Caco-2 (cell line): ENCODE data around the gene TXNRD1. TPM values are rescaled to one million over a fixed set of nuclear protein-coding genes. Genes with fewer than 3 reads are reported as not detected.

ENCODE experiments used
- BruUV-seq: library from RNA; stranded (reverse); fragments of 400-500 nt; replicated peaks from 2 replicates; lab custom pipeline; 2021; lab: Mats Ljungman, UMichigan
- CTCF ChIA-PET: fragments of 300-600 bp; sonication (Branson Sonifier 250); formaldehyde crosslinking; loops from one replicate; lab custom pipeline; 2022; ENCODE audit warnings: antibody characterized with exemption; lab: Charles Lee
- POLR2A ChIA-PET: fragments of 300-600 bp; sonication (Branson Sonifier 250); formaldehyde crosslinking; loops from one replicate; lab custom pipeline; 2022; ENCODE audit warnings: antibody characterized with exemption; lab: Charles Lee
- DNase-seq, 2 experiments: peaks; one replicate each; pipeline versions ENCODE4 v3.0.0 to v3.0.0-alpha.2; 2020 to 2022
- H3K27me3 ChIP-seq: replicated peaks from 2 replicates; pipeline ENCODE4 v1.6.0; 2011; ENCODE audit warnings: low read length; ENCODE audit not compliant: control insufficient read depth, insufficient read depth
- H3K36me3 ChIP-seq: 2 replicates; pipeline ENCODE4 v1.5.1; 2011; ENCODE audit warnings: low read length; ENCODE audit not compliant: control insufficient read depth, insufficient read depth
- H3K4me1 ChIP-seq: fragments of 250-450 bp; sonication (Bioruptor Pico); 2 replicates; pipeline ENCODE4 v1.5.1; 2020; ENCODE audit warnings: mild to moderate bottlenecking
- H3K4me3 ChIP-seq: 2 replicates; pipeline ENCODE4 v1.5.1; 2011; ENCODE audit warnings: low read depth, mild to moderate bottlenecking, control low read depth, low read length
- H3K9me3 ChIP-seq: fragments of 250-450 bp; sonication (Bioruptor Pico); 2 replicates; pipeline ENCODE4 v1.5.1; 2020; ENCODE audit warnings: mild to moderate bottlenecking, moderate library complexity
- H3K27ac Mint-ChIP-seq: one replicate; pipeline ENCODE4 v1.8.0; 2022; ENCODE audit warnings: mixed read lengths; ENCODE audit not compliant: unreplicated experiment
- H3K27me3 Mint-ChIP-seq: one replicate; pipeline ENCODE4 v1.8.0; 2022; ENCODE audit warnings: mixed read lengths; ENCODE audit not compliant: insufficient read depth, unreplicated experiment
- H3K36me3 Mint-ChIP-seq: one replicate; pipeline ENCODE4 v1.8.0; 2022; ENCODE audit warnings: mild to moderate bottlenecking, mixed read lengths; ENCODE audit not compliant: insufficient read depth, unreplicated experiment
- H3K4me1 Mint-ChIP-seq: one replicate; pipeline ENCODE4 v1.8.0; 2022; ENCODE audit warnings: low read depth, mixed read lengths; ENCODE audit not compliant: unreplicated experiment
- H3K4me3 Mint-ChIP-seq: one replicate; pipeline ENCODE4 v1.8.0; 2022; ENCODE audit warnings: mild to moderate bottlenecking, moderate library complexity, mixed read lengths; ENCODE audit not compliant: unreplicated experiment
- H3K9me3 Mint-ChIP-seq: one replicate; pipeline ENCODE4 v1.8.0; 2022; ENCODE audit warnings: mixed read lengths; ENCODE audit not compliant: unreplicated experiment
- intact Hi-C: fragments of 100-400 bp; cut with micrococcal nuclease; formaldehyde crosslinking; loops from one replicate; pipeline ENCODE4 v1.10.0; 2022; ENCODE audit not compliant: unreplicated experiment
- total RNA-seq: library from RNA; stranded (reverse); gene quantifications from 2 replicates; pipeline ENCODE4 v1.2.3, GENCODE V29; 2022
- TF ChIP-seq, protein P1 (sequence below), 2 experiments: fragments of 200-600 bp in 1 of 2; IDR thresholded peaks; 1 replicate in 1 of 2; 2 replicates in 1 of 2; pipeline versions ENCODE4 v1.5.1 to v1.8.0; 2011 to 2022; ENCODE audit warnings: antibody characterized with exemption in 1 of 2, control low read depth in 1 of 2, inconsistent platforms in 1 of 2, low read depth in 1 of 2, low read length in 1 of 2, mild to moderate bottlenecking in 1 of 2, moderate library complexity in 1 of 2; ENCODE audit not compliant: insufficient read depth in 1 of 2, severe bottlenecking in 1 of 2, unreplicated experiment in 1 of 2

The TXNRD1 gene
- total RNA-seq, 1 experiment from 2014 or later, result 115 TPM

GRCh38 chr12:104316936-104317335, 101.4 kb downstream of the TXNRD1 start:
- Mint-ChIP-seq H3K4me3 (no peak overlapping the region), H3K27ac (no peak overlapping the region), H3K36me3 (peaks cover 82% of the 10 kb centered on the region), H3K27me3 (no peaks in the 10 kb centered on the region), H3K4me1 (no peaks in the 10 kb centered on the region), H3K9me3 (no peaks in the 10 kb centered on the region)
- intact Hi-C loops, result no loop called here
- TF ChIP-seq, protein P1, sequence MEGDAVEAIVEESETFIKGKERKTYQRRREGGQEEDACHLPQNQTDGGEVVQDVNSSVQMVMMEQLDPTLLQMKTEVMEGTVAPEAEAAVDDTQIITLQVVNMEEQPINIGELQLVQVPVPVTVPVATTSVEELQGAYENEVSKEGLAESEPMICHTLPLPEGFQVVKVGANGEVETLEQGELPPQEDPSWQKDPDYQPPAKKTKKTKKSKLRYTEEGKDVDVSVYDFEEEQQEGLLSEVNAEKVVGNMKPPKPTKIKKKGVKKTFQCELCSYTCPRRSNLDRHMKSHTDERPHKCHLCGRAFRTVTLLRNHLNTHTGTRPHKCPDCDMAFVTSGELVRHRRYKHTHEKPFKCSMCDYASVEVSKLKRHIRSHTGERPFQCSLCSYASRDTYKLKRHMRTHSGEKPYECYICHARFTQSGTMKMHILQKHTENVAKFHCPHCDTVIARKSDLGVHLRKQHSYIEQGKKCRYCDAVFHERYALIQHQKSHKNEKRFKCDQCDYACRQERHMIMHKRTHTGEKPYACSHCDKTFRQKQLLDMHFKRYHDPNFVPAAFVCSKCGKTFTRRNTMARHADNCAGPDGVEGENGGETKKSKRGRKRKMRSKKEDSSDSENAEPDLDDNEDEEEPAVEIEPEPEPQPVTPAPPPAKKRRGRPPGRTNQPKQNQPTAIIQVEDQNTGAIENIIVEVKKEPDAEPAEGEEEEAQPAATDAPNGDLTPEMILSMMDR (IDR thresholded peaks at IDR 0.05; ENCODE audit: insufficient read depth in 1 of 2, low read depth in 1 of 2, low read length in 1 of 2, severe bottlenecking in 1 of 2, unreplicated experiment in 1 of 2), result no peak
- DNase-seq, result no peak
- ChIA-PET CTCF (no interaction called here), POLR2A (no interaction called here)
- H3K36me3 ChIP-seq, result peaks cover 4% of the 10 kb centered on the region; the same call in 1 of the 2 replicates
- BruUV-seq, result no TSS peak
- H3K27me3 ChIP-seq, result no peaks in the 10 kb centered on the region
- H3K4me3 ChIP-seq, result no peak overlapping the region
- no peaks in the 10 kb centered on the region for H3K4me1 ChIP-seq
- H3K9me3 ChIP-seq, result no peaks in the 10 kb centered on the region

GRCh38 chr12:104317538-104318210, 102.1 kb downstream of the TXNRD1 start:
- no peak for DNase-seq
- CTCF ChIA-PET, result interaction anchor here (0.6 kb wide), 1 partner anchor 77 kb away, joined by 3 read pairs; no protein-coding TSS in a partner anchor
- H3K27ac Mint-ChIP-seq, result no peak overlapping the region
- no peaks in the 10 kb centered on the region for H3K27me3 Mint-ChIP-seq
- peaks cover 3% of the 10 kb centered on the region; the same call in 1 of the 2 replicates for H3K36me3 ChIP-seq
- TF ChIP-seq, protein P1 (IDR thresholded peaks at IDR 0.05; ENCODE audit: insufficient read depth in 1 of 2, low read depth in 1 of 2, low read length in 1 of 2, severe bottlenecking in 1 of 2, unreplicated experiment in 1 of 2), result no peak
- no TSS peak for BruUV-seq
- no peaks in the 10 kb centered on the region for H3K4me1 Mint-ChIP-seq
- no peak overlapping the region for H3K4me3 ChIP-seq
- H3K9me3 ChIP-seq, result no peaks in the 10 kb centered on the region
- POLR2A ChIA-PET, result no interaction called here
- no peaks in the 10 kb centered on the region for H3K9me3 Mint-ChIP-seq
- H3K36me3 Mint-ChIP-seq, result peaks cover 83% of the 10 kb centered on the region
- no peaks in the 10 kb centered on the region for H3K27me3 ChIP-seq
- no peaks in the 10 kb centered on the region for H3K4me1 ChIP-seq
- H3K4me3 Mint-ChIP-seq, result no peak overlapping the region
- intact Hi-C loops, result no loop called here

DNA sequence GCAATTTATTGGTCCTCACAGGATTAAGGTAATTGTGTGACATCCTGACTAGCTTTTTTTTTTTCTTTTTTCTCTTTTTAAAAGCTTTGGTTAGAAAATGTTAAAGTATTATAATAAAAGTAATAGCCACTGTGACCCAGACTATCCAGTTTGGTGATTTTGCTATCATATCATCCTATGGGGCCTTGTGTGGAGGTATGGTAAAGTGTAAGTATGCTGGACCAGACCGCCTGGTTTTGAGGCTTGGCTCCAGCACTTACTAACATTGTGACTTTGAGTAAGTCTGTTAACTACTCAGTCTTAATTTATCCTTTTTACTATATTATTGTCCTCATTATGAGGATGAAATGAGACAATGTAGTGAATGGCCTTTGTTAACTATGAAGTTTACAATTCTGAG, 103.4 kb downstream of the TXNRD1 start:
- Mint-ChIP-seq H3K4me3 (no peak overlapping the region), H3K36me3 (peaks cover 77% of the 10 kb centered on the region), H3K9me3 (no peaks in the 10 kb centered on the region), H3K27ac (no peak overlapping the region), H3K27me3 (no peaks in the 10 kb centered on the region), H3K4me1 (no peaks in the 10 kb centered on the region)
- Histone ChIP-seq H3K4me1 (no peaks in the 10 kb centered on the region), H3K36me3 (peaks cover 3% of the 10 kb centered on the region; the same call in 1 of the 2 replicates), H3K4me3 (no peak overlapping the region), H3K9me3 (no peaks in the 10 kb centered on the region), H3K27me3 (no peaks in the 10 kb centered on the region)
- CTCF ChIA-PET, result no interaction called here
- intact Hi-C loops, result no loop called here
- no peak for DNase-seq
- POLR2A ChIA-PET, result no interaction called here
- TF ChIP-seq, protein P1 (IDR thresholded peaks at IDR 0.05; ENCODE audit: insufficient read depth in 1 of 2, low read depth in 1 of 2, low read length in 1 of 2, severe bottlenecking in 1 of 2, unreplicated experiment in 1 of 2), result no peak
- no TSS peak for BruUV-seq
